Measurements from ENCODE around the gene GOLGA8B.
"Not testable (repeated sequence)": the region's sequence is repeated elsewhere in the genome, so short reads cannot be mapped to it uniquely, and the experiment has no call there.

- not testable (repeated sequence) for TF ChIP-seq CTCF (IDR thresholded peaks at IDR 0.05; ENCODE audit: low read length); EZH2phosphoT487 (IDR thresholded peaks at IDR 0.05; ENCODE audit: low read length); EZH2 (optimal IDR thresholded peaks at IDR 0.05; ENCODE audit: low read depth, low read length)
These were observed 22.6 kb downstream of the GOLGA8B start for GRCh38 chr15:34560814-34561213.

Data from MM.1S (cell line).